GM21367 (cell line): ENCODE results near the gene WRAP53.
"Not testable (repeated sequence)": the region's sequence is repeated elsewhere in the genome, so short reads cannot be mapped to it uniquely, and the experiment has no call there.

Experiments
- ATAC-seq: cut with Tn5 transposase; IDR thresholded peaks from one replicate; pipeline ENCODE4 v1.9.1; 2021; ENCODE audit not compliant: unreplicated experiment

The WRAP53 gene

GRCh38 chr17:7687908-7688807 is at the start of gene WRAP53:
WRAP53 (plus strand) TSS chr17:7688477; CDS start chr17:7688649, 172 bp downstream.
- peak; percentile 58 for ATAC-seq

- ATAC-seq = no peak
Observed at GRCh38 chr17:7640783-7641182, 47.5 kb upstream of the WRAP53 start.

- not testable (repeated sequence) for ATAC-seq
Observed at GRCh38 chr17:7641635-7642034, 46.6 kb upstream of the WRAP53 start.

GRCh38 chr17:7644775-7645174 is 43.5 kb upstream of the WRAP53 start:
- ATAC-seq = no peak

GRCh38 chr17:7646457-7646856 is 41.8 kb upstream of the WRAP53 start:
- no peak for ATAC-seq

GRCh38 chr17:7647018-7647417 is 41.3 kb upstream of the WRAP53 start:
- no peak for ATAC-seq

GRCh38 chr17:7650509-7651096 is 37.7 kb upstream of the WRAP53 start, which contains the start of gene ATP1B2:
ATP1B2 (plus strand) TSS chr17:7650926; CDS start chr17:7651519, 593 bp downstream.
- no peak for ATAC-seq

GRCh38 chr17:7651097-7651664 is 37.1 kb upstream of the WRAP53 start:
- ATAC-seq = no peak

GRCh38 chr17:7651665-7652387 is 36.5 kb upstream of the WRAP53 start:
- ATAC-seq = no peak

GRCh38 chr17:7652388-7653356 is 35.6 kb upstream of the WRAP53 start:
- ATAC-seq = no peak

- ATAC-seq = no peak
Observed at GRCh38 chr17:7654832-7655540, 33.3 kb upstream of the WRAP53 start.

GRCh38 chr17:7655541-7655840 is 32.8 kb upstream of the WRAP53 start:
- ATAC-seq = no peak

GRCh38 chr17:7656958-7657609 is 31.2 kb upstream of the WRAP53 start:
- no peak for ATAC-seq

GRCh38 chr17:7667656-7668406 is 20.4 kb upstream of the WRAP53 start:
- no peak for ATAC-seq

- no peak for ATAC-seq
Observed at GRCh38 chr17:7668482-7668881, 19.8 kb upstream of the WRAP53 start.

- ATAC-seq = no peak
Observed at GRCh38 chr17:7673239-7673638, 15.0 kb upstream of the WRAP53 start.

- no peak for ATAC-seq
Observed at GRCh38 chr17:7674934-7675333, 13.3 kb upstream of the WRAP53 start.

GRCh38 chr17:7676533-7676932 is 11.7 kb upstream of the WRAP53 start:
- ATAC-seq = no peak
